GM10266 (cell line): ENCODE measurements around the gene GMDS.

Source experiments
- DNase-seq: peaks from one replicate; pipeline ENCODE4 v3.0.0; 2012; ENCODE audit errors: extremely low spot score
- TF ChIP-seq, protein P1 (sequence below): IDR thresholded peaks from 2 replicates; pipeline ENCODE4 v1.5.1; 2012; ENCODE audit warnings: mild to moderate bottlenecking, low read depth; ENCODE audit not compliant: control insufficient read depth, insufficient read depth; ENCODE audit errors: missing control alignments

The GMDS gene

DNA sequence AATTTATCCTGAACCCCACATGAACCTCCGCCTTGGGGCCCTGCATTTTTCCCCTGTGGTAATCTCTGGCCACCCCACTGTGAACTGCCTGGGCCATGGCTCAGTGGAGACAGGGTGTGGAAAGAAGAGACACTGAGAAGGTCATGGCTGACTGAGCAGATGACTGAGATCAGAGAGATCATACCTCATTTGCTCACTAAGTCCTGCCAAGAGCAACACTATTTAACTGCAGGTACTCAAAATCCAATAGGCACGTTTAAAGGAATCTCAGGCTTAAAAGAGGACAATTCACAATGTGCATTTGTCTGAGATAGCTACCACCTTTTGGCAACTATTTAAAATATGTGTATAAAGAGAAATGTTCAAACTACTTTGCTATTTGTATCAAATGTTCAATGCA, 305.0 kb downstream of the GMDS start:
- TF ChIP-seq, protein P1, sequence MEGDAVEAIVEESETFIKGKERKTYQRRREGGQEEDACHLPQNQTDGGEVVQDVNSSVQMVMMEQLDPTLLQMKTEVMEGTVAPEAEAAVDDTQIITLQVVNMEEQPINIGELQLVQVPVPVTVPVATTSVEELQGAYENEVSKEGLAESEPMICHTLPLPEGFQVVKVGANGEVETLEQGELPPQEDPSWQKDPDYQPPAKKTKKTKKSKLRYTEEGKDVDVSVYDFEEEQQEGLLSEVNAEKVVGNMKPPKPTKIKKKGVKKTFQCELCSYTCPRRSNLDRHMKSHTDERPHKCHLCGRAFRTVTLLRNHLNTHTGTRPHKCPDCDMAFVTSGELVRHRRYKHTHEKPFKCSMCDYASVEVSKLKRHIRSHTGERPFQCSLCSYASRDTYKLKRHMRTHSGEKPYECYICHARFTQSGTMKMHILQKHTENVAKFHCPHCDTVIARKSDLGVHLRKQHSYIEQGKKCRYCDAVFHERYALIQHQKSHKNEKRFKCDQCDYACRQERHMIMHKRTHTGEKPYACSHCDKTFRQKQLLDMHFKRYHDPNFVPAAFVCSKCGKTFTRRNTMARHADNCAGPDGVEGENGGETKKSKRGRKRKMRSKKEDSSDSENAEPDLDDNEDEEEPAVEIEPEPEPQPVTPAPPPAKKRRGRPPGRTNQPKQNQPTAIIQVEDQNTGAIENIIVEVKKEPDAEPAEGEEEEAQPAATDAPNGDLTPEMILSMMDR: no peak
- DNase-seq: peak; percentile 43

DNA sequence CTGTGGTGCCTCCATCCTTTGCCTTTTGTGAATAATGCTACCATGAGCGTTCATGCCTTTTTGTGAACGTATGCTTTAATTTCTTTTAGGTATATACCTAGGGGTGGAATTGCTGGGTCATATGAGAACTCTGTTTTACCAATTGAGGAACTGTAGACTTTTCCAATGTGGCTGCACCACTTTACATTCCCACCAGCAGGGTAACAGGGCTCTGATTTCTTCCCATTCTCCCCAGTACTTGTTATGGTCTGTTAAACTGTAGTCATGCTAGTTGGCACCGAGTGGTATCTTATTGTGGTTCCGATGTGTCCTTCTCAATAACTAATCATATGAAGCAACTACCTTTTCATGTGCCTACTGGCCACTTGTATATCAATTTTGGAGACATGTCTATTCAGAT, 312.1 kb downstream of the GMDS start:
- DNase-seq: no peak
- TF ChIP-seq, protein P1: no peak

DNA sequence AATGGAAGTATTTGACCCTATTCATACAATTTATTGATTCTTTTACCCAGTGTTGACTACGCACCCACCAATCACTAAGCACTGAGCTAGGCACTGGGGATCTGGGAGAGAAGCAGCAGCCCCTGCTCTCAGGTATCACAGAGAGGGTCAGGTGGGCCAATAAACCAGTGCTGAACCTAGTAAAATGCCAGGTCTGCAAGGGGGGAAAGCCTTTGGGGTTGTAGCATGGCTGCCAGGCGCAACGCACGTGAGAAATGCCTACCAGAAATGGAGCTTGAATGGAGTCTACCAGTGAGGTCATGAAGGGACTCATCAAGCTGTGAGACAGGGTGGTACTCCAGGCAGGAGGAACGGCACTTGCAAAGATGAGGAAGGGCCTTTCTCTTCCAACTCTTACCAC, 313.6 kb downstream of the GMDS start:
- TF ChIP-seq, protein P1: no peak
- DNase-seq: no peak

DNA sequence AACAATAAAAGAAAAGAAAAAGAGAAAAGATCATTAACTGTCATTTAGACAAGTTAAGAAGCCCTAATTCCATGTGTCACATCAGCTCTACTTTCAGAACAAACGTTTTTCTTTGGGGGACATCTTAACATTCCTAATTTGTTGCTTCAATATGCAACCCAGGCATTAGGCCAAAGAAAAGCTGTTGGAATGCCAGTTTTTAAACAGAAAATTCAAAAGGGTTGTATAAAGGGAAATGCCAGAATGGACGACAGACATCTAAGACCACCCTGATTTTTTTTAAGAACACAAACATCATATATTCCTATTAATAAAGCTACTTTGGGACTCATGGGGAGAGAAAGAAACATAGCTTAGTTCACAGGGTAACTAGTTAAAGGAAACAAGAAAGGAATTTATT, 315.0 kb downstream of the GMDS start:
- no peak for DNase-seq

DNA sequence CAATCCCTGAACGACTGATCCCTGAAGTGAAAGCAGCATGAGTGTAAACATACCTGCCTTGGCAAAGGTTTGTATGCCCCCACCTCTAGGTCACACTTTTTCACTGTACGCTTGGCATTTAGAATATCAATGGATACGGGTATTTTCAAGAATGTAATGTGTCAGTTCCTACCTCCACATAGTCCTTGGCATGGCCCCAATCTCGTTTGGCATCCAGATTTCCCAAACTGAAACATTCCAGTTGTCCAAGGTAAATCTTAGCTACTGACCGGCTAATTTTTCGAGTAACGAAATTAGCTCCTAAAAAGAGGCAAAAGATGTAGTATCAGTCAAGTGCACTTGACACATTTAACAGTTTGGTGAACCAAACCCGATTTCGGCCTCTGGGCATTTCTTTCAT, 315.5 kb downstream of the GMDS start:
- TF ChIP-seq, protein P1: no peak
- no peak for DNase-seq

More for the DNA sequence above, 315.0 kb downstream of the GMDS start:
- TF ChIP-seq, protein P1: no peak

DNA sequence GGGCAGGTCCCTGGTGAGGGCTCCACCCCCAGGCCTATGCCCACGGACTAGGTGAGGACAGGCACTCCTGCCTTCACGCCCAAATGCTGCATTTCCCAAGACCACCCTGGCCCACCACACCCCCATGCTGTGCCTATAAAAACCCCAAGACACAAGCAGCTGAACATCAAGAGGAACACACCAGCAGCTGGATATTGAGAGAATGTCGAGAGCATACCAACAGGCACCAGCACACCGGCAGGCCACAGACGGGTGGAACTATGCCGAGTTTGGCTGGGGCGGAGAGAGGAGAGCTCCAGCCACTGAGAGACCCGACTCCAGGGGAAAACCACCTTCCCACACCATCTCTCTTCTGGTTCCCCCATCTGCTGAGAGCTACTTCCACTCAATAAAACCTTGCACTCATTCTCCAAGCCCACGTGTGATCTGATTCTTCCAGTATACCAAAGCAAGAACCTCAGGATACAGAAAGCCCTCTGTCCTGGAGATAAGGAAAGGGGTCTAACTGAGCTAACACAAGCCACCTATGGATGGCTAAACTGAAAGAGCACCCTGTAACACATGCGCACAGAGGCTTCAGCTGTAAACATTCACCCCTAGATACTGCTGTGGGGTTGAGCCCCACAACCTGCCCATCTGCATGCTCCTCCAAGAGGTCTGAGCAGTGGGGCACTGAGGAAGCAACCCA, 319.5 kb downstream of the GMDS start:
- DNase-seq: no peak
- TF ChIP-seq, protein P1: no peak

DNA sequence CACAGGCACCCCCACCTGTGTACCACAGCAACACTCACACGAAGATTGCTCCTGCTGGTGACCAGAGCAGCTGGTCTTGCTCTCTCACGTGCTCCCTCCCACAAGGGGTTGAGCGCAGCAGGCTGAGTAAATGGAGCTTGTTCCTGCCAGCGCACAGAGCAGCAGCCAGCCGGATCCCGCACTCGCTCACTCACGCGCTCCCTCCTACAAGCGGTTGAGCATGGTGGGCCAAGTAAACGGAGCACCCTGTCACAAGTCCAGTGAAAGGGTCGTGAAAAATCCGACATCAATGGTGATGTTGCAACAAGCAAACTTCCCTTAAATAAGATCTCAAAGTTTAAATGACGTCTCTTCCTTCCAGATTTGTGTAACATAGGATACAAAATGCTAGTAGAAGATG, 322.0 kb downstream of the GMDS start:
- TF ChIP-seq, protein P1: no peak

More for the DNA sequence above, 322.0 kb downstream of the GMDS start:
- no peak for DNase-seq
